ENCODE data around the gene AFDN.

GRCh38 chr6:167956491-167956890 is 129.8 kb downstream of the AFDN start:
- TF ChIP-seq, protein P1, sequence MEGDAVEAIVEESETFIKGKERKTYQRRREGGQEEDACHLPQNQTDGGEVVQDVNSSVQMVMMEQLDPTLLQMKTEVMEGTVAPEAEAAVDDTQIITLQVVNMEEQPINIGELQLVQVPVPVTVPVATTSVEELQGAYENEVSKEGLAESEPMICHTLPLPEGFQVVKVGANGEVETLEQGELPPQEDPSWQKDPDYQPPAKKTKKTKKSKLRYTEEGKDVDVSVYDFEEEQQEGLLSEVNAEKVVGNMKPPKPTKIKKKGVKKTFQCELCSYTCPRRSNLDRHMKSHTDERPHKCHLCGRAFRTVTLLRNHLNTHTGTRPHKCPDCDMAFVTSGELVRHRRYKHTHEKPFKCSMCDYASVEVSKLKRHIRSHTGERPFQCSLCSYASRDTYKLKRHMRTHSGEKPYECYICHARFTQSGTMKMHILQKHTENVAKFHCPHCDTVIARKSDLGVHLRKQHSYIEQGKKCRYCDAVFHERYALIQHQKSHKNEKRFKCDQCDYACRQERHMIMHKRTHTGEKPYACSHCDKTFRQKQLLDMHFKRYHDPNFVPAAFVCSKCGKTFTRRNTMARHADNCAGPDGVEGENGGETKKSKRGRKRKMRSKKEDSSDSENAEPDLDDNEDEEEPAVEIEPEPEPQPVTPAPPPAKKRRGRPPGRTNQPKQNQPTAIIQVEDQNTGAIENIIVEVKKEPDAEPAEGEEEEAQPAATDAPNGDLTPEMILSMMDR (IDR thresholded peaks at IDR 0.05; ENCODE audit: insufficient read depth, low read length, poor library complexity, severe bottlenecking) = no peak
- no peak for TF ChIP-seq EZH2phosphoT487 (conservative IDR thresholded peaks at IDR 0.05; ENCODE audit: low read length)

Data from SU-DHL-6 (cell line).